ENCODE results near the gene COL4A3.

COL4A3 gene

DNA sequence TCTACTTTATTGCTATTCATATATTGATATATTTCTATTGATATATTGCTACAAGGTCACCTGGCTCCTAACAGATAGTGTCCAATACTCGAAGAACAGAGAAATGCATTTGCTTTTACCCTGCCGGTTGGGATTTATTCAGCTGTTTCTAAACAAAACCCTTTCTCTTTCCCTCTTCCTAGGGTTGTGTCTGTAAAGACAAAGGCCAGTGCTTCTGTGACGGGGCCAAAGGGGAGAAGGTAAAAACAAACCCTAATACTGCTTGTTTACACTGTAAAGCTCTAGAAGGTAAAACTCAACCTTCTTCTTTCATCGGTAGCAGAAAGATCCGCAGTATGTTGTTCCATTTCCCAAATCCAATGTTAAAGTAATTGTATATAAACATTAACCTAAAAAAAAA, 73.4 kb downstream of the COL4A3 start:
- Histone ChIP-seq H3K4me1 (ENCODE audit: control insufficient read depth in 2 of 2, insufficient read depth in 1 of 2, low read depth in 1 of 2, low read length in 2 of 2) (no peaks in the 10 kb centered on the region), H3K23ac (ENCODE audit: low read depth, low read length, poor library complexity) (no peak overlapping the region), H3K9ac (ENCODE audit: low read depth, low read length, poor library complexity) (no peak overlapping the region), H3K4me2 (ENCODE audit: insufficient read depth, low read length, poor library complexity, severe bottlenecking) (no peak overlapping the region), H3K27ac (replicated peaks; ENCODE audit: low read length) (no peak overlapping the region), H3K18ac (ENCODE audit: low read length) (no peak overlapping the region), H3K4me3 (ENCODE audit: low read length in 2 of 2) (no peak overlapping the region), H3K9me3 (replicated peaks in 1 of 2; ENCODE audit: control insufficient read depth in 2 of 2, insufficient read depth in 1 of 2, low read depth in 1 of 2, low read length in 2 of 2) (no peaks in the 10 kb centered on the region), H3K27me3 (ENCODE audit: control insufficient read depth in 3 of 3, insufficient read depth in 3 of 3, low read depth in 1 of 3, low read length in 3 of 3) (peaks cover 0 to 9% (median 0%) of the 10 kb centered on the region in 3 experiments), H2BK120ac (ENCODE audit: low read depth, low read length) (no peak overlapping the region), H2AFZ (ENCODE audit: low read length) (no peak overlapping the region), H2BK5ac (ENCODE audit: low read length) (no peak overlapping the region), H4K91ac (ENCODE audit: low read depth, low read length, poor library complexity) (no peak overlapping the region), H3K14ac (ENCODE audit: low read length) (no peak overlapping the region), H3K79me1 (ENCODE audit: low read depth, low read length) (no peaks in the 10 kb centered on the region), H2AK5ac (ENCODE audit: low read depth, low read length) (no peak overlapping the region), H4K8ac (ENCODE audit: low read depth, low read length) (no peak overlapping the region), H2BK12ac (ENCODE audit: low read length) (no peak overlapping the region), H3K36me3 (replicated peaks in 1 of 2; ENCODE audit: control insufficient read depth in 2 of 2, insufficient read depth in 2 of 2, low read length in 2 of 2) (no peaks in the 10 kb centered on the region), H3K4ac (ENCODE audit: low read length) (no peak overlapping the region), H2BK15ac (ENCODE audit: low read length) (no peak overlapping the region)
- WGBS, 2 donors (ENCODE audit: extremely low coverage in 2 of 2, insufficient read length in 2 of 2, insufficient replicate concordance in 1 of 2) = no CpG with 5 or more reads among the region's 5 CpGs
- no peak for DNase-seq (ENCODE audit: low spot score)

DNA sequence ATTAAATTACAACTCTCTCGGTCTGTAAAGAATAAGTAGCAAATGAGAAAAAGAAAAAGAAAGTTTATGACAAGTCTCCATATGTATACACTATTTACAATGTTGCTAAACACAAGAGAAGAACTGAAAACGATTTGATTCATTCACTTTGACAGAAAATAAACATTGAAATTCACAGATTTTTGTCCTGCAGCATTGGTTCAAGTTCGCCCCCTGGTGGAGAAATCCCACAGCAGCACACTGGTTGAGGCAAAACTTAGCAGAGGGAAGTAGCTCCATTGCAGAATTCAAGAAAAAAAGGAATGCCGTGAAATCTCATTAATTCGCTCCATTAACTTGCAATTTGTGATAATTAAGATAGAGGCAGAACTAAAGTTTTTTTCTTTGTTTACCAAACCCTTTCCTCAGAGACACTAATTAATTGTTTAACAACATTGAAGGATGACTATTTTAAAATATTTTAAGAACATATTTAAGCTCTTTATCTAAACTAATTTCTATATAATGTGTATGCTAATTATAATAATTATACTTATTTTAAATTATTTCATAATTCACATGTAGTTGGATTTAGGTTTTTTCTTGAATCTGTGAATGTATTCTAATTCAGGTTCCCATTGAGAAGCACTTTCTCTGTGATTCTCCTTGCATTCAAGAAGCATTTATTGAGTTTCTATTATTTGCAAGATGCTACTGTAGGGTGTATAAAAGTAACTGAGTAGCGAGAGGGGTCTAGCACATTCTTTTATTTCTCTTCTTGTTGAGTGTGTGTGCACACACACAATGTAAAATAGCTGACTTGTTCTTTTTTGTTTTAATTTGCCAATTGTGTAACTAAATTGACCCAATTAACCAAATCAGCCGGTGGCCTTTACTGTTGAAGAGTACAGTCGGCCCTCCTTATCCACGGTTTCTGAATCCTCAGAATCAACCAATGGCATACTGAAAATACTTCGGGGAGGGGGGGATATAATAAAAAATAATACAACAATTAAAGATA, 74.1 kb downstream of the COL4A3 start:
- DNase-seq (ENCODE audit: low spot score) = peak; percentile 73
- WGBS, 2 donors (ENCODE audit: extremely low coverage in 2 of 2, insufficient read length in 2 of 2, insufficient replicate concordance in 1 of 2) = no CpG with 5 or more reads among the region's 10 CpGs

DNA sequence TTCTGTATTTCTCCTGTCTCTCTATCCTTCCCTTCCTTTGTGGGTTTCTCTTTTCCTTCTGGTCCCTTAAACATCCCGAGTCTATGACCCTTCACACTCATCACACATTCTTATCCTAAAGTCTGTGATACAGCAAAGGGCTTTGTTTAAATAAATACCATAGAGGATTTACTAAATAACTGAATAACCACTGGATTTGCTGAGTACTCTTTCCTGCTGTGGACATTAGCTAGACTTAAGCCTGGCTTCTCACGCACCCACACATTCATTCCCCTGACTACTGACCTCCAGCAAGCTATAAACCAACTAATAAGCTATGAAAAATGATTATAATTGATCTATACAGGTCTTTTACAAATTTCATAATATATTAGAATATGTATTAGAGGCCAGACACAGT, 76.6 kb downstream of the COL4A3 start:
- peaks cover 0 to 2% of the 10 kb centered on the region in 2 donors for H3K4me1 ChIP-seq (ENCODE audit: control insufficient read depth in 2 of 2, insufficient read depth in 1 of 2, low read depth in 1 of 2, low read length in 2 of 2)
- no peaks in the 10 kb centered on the region for H3K27me3 ChIP-seq (ENCODE audit: control insufficient read depth in 3 of 3, insufficient read depth in 3 of 3, low read depth in 1 of 3, low read length in 3 of 3)
- H3K4me3 ChIP-seq (ENCODE audit: low read length in 2 of 2) = no peak overlapping the region
- no peak overlapping the region for H3K4me2 ChIP-seq (ENCODE audit: insufficient read depth, low read length, poor library complexity, severe bottlenecking)
- no peak overlapping the region for H2BK120ac ChIP-seq (ENCODE audit: low read depth, low read length)
- H3K14ac ChIP-seq (ENCODE audit: low read length) = no peak overlapping the region
- H3K18ac ChIP-seq (ENCODE audit: low read length) = no peak overlapping the region
- no peak overlapping the region for H2BK12ac ChIP-seq (ENCODE audit: low read length)
- no peak overlapping the region for H3K27ac ChIP-seq (replicated peaks; ENCODE audit: low read length)
- H2AFZ ChIP-seq (ENCODE audit: low read length) = no peak overlapping the region
- H2BK5ac ChIP-seq (ENCODE audit: low read length) = no peak overlapping the region
- H4K8ac ChIP-seq (ENCODE audit: low read depth, low read length) = no peak overlapping the region
- H3K23ac ChIP-seq (ENCODE audit: low read depth, low read length, poor library complexity) = no peak overlapping the region
- H3K4ac ChIP-seq (ENCODE audit: low read length) = no peak overlapping the region
- no CpG with 5 or more reads among the region's 2 CpGs for WGBS, 2 donors (ENCODE audit: extremely low coverage in 2 of 2, insufficient read length in 2 of 2, insufficient replicate concordance in 1 of 2)
- H2AK5ac ChIP-seq (ENCODE audit: low read depth, low read length) = no peak overlapping the region
- no peak overlapping the region for H4K91ac ChIP-seq (ENCODE audit: low read depth, low read length, poor library complexity)
- no peaks in the 10 kb centered on the region for H3K79me1 ChIP-seq (ENCODE audit: low read depth, low read length)
- H3K9ac ChIP-seq (ENCODE audit: low read depth, low read length, poor library complexity) = no peak overlapping the region
- H2BK15ac ChIP-seq (ENCODE audit: low read length) = no peak overlapping the region
- H3K36me3 ChIP-seq (replicated peaks in 1 of 2; ENCODE audit: control insufficient read depth in 2 of 2, insufficient read depth in 2 of 2, low read length in 2 of 2) = no peaks in the 10 kb centered on the region
- no peak for DNase-seq (ENCODE audit: low spot score)
- no peaks in the 10 kb centered on the region for H3K9me3 ChIP-seq (replicated peaks in 1 of 2; ENCODE audit: control insufficient read depth in 2 of 2, insufficient read depth in 1 of 2, low read depth in 1 of 2, low read length in 2 of 2)

More for the DNA sequence above, 74.1 kb downstream of the COL4A3 start:
- Histone ChIP-seq H3K18ac (ENCODE audit: low read length) (no peak overlapping the region), H2BK5ac (ENCODE audit: low read length) (no peak overlapping the region), H4K8ac (ENCODE audit: low read depth, low read length) (no peak overlapping the region), H3K4me3 (ENCODE audit: low read length in 2 of 2) (no peak overlapping the region), H3K9ac (ENCODE audit: low read depth, low read length, poor library complexity) (no peak overlapping the region), H3K27ac (replicated peaks; ENCODE audit: low read length) (no peak overlapping the region), H2BK15ac (ENCODE audit: low read length) (no peak overlapping the region), H4K91ac (ENCODE audit: low read depth, low read length, poor library complexity) (no peak overlapping the region), H3K23ac (ENCODE audit: low read depth, low read length, poor library complexity) (no peak overlapping the region), H3K27me3 (ENCODE audit: control insufficient read depth in 3 of 3, insufficient read depth in 3 of 3, low read depth in 1 of 3, low read length in 3 of 3) (peaks cover 0 to 9% (median 0%) of the 10 kb centered on the region in 3 experiments), H2AK5ac (ENCODE audit: low read depth, low read length) (no peak overlapping the region), H3K4me1 (ENCODE audit: control insufficient read depth in 2 of 2, insufficient read depth in 1 of 2, low read depth in 1 of 2, low read length in 2 of 2) (no peaks in the 10 kb centered on the region), H3K36me3 (replicated peaks in 1 of 2; ENCODE audit: control insufficient read depth in 2 of 2, insufficient read depth in 2 of 2, low read length in 2 of 2) (no peaks in the 10 kb centered on the region), H2BK12ac (ENCODE audit: low read length) (no peak overlapping the region), H3K79me1 (ENCODE audit: low read depth, low read length) (no peaks in the 10 kb centered on the region), H3K14ac (ENCODE audit: low read length) (no peak overlapping the region), H3K4ac (ENCODE audit: low read length) (no peak overlapping the region), H3K4me2 (ENCODE audit: insufficient read depth, low read length, poor library complexity, severe bottlenecking) (no peak overlapping the region), H2AFZ (ENCODE audit: low read length) (no peak overlapping the region), H2BK120ac (ENCODE audit: low read depth, low read length) (no peak overlapping the region), H3K9me3 (replicated peaks in 1 of 2; ENCODE audit: control insufficient read depth in 2 of 2, insufficient read depth in 1 of 2, low read depth in 1 of 2, low read length in 2 of 2) (no peaks in the 10 kb centered on the region)

DNA sequence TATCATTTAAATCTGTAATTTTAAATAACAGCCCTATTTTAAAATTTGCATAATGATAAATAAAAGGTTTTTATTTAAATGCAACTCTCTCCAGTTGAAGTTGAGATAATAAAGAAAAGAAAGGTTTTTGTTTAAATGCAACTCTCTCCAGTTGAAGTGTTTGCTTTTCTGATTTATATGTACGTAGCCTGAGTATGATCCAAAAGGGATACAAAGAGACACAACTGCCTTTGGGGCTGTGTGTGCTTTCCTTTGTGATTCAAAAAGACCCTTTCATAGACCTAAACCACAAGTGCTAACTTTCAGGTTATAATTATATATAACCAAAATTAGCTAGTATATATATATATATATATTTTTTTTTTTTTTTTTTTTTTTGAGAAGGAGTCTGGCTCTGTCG, 84.5 kb downstream of the COL4A3 start:
- H3K79me1 ChIP-seq (ENCODE audit: low read depth, low read length) = no peaks in the 10 kb centered on the region
- H2BK5ac ChIP-seq (ENCODE audit: low read length) = no peak overlapping the region
- H3K27ac ChIP-seq (replicated peaks; ENCODE audit: low read length) = no peak overlapping the region
- no peaks in the 10 kb centered on the region for H3K36me3 ChIP-seq (replicated peaks in 1 of 2; ENCODE audit: control insufficient read depth in 2 of 2, insufficient read depth in 2 of 2, low read length in 2 of 2)
- H3K18ac ChIP-seq (ENCODE audit: low read length) = no peak overlapping the region
- H3K14ac ChIP-seq (ENCODE audit: low read length) = no peak overlapping the region
- H2BK15ac ChIP-seq (ENCODE audit: low read length) = no peak overlapping the region
- peaks cover 0 to 2% of the 10 kb centered on the region in 2 donors for H3K4me1 ChIP-seq (ENCODE audit: control insufficient read depth in 2 of 2, insufficient read depth in 1 of 2, low read depth in 1 of 2, low read length in 2 of 2)
- no peaks in the 10 kb centered on the region for H3K27me3 ChIP-seq (ENCODE audit: control insufficient read depth in 3 of 3, insufficient read depth in 3 of 3, low read depth in 1 of 3, low read length in 3 of 3)
- H2BK12ac ChIP-seq (ENCODE audit: low read length) = no peak overlapping the region
- no peak overlapping the region for H2AK5ac ChIP-seq (ENCODE audit: low read depth, low read length)
- H3K4ac ChIP-seq (ENCODE audit: low read length) = no peak overlapping the region
- no peak overlapping the region for H4K91ac ChIP-seq (ENCODE audit: low read depth, low read length, poor library complexity)
- no peak overlapping the region for H3K4me3 ChIP-seq (ENCODE audit: low read length in 2 of 2)
- WGBS, 2 donors (ENCODE audit: extremely low coverage in 2 of 2, insufficient read length in 2 of 2, insufficient replicate concordance in 1 of 2) = no CpG with 5 or more reads among the region's 2 CpGs
- no peak for DNase-seq (ENCODE audit: low spot score)
- no peak overlapping the region for H2AFZ ChIP-seq (ENCODE audit: low read length)
- H3K4me2 ChIP-seq (ENCODE audit: insufficient read depth, low read length, poor library complexity, severe bottlenecking) = no peak overlapping the region
- no peak overlapping the region for H4K8ac ChIP-seq (ENCODE audit: low read depth, low read length)
- no peak overlapping the region for H2BK120ac ChIP-seq (ENCODE audit: low read depth, low read length)
- H3K23ac ChIP-seq (ENCODE audit: low read depth, low read length, poor library complexity) = no peak overlapping the region
- peaks cover 0 to 4% of the 10 kb centered on the region in 2 donors for H3K9me3 ChIP-seq (replicated peaks in 1 of 2; ENCODE audit: control insufficient read depth in 2 of 2, insufficient read depth in 1 of 2, low read depth in 1 of 2, low read length in 2 of 2)
- H3K9ac ChIP-seq (ENCODE audit: low read depth, low read length, poor library complexity) = no peak overlapping the region
